ENCODE data around the gene MRPL23. TPM values are rescaled to one million over a fixed set of nuclear protein-coding genes. Genes with fewer than 3 reads are reported as not detected.

The MRPL23 gene
- total and polyA plus RNA-seq, 2 of the 8 experiments (the other 6 are each of a cell fraction or from before 2014, with no cell fraction given), result 86.4 to 244 TPM

- DNase-seq (ENCODE audit: low read depth in 1 of 2, low spot score in 2 of 2) (no peak), FAIRE-seq (no peak)
- Histone ChIP-seq H2BK12ac (ENCODE audit: low read depth, low read length) (no peak overlapping the region), H3K4me1 (replicated peaks in 1 of 4; ENCODE audit: control insufficient read depth in 3 of 4, insufficient read depth in 4 of 4, low read length in 3 of 4) (no peaks in the 10 kb centered on the region), H3K23me2 (ENCODE audit: low read depth, low read length) (no peaks in the 10 kb centered on the region), H2AK5ac (ENCODE audit: low read depth, low read length) (no peak overlapping the region), H3K79me1 (ENCODE audit: low read depth, low read length) (no peaks in the 10 kb centered on the region), H3K4me2 (ENCODE audit: insufficient read depth in 1 of 2, low read depth in 2 of 2, low read length in 2 of 2) (no peak overlapping the region), H3K18ac (ENCODE audit: extremely low read depth, low read length) (no peak overlapping the region), H3K36me3 (ENCODE audit: control insufficient read depth in 2 of 4, insufficient read depth in 4 of 4, low read length in 3 of 4) (no peaks in the 10 kb centered on the region), H4K5ac (ENCODE audit: insufficient read length, low read depth, low read length) (no peak overlapping the region), H3K79me2 (ENCODE audit: control insufficient read depth in 1 of 2, insufficient read depth in 2 of 2, low read length in 2 of 2) (no peaks in the 10 kb centered on the region), H3K4me3 (ENCODE audit: extremely low read depth in 1 of 4, insufficient read depth in 2 of 4, low read depth in 3 of 4, low read length in 4 of 4) (no peak overlapping the region), H3K9me3 (ENCODE audit: insufficient read depth in 2 of 2, low read depth in 1 of 2, low read length in 1 of 2) (no peaks in the 10 kb centered on the region), H2BK5ac (ENCODE audit: low read depth, low read length) (no peak overlapping the region), H4K91ac (replicated peaks; ENCODE audit: insufficient read length, low read length) (no peak overlapping the region), H2BK120ac (replicated peaks; ENCODE audit: low read depth, low read length) (no peak overlapping the region), H3K27me3 (replicated peaks in 1 of 4; ENCODE audit: control insufficient read depth in 3 of 4, extremely low read depth in 1 of 4, insufficient read depth in 3 of 4, low read length in 3 of 4) (no peaks in the 10 kb centered on the region), H4K8ac (ENCODE audit: extremely low read depth, insufficient read depth, low read length) (no peak overlapping the region), H3K14ac (ENCODE audit: insufficient read length) (no peak overlapping the region), H2AFZ (ENCODE audit: low read length) (no peak overlapping the region), H3K56ac (replicated peaks; ENCODE audit: insufficient read length, low read depth, low read length) (no peak overlapping the region), H2BK15ac (ENCODE audit: low read length) (no peak overlapping the region), H2BK20ac (ENCODE audit: low read length) (no peak overlapping the region), H3K27ac (ENCODE audit: low read depth, low read length) (no peak overlapping the region), H4K20me1 (replicated peaks in 1 of 2; ENCODE audit: control insufficient read depth in 1 of 2, insufficient read depth in 2 of 2, low read length in 2 of 2) (no peaks in the 10 kb centered on the region), H3K4ac (replicated peaks; ENCODE audit: insufficient read length, low read depth, low read length) (no peak overlapping the region), H3K9ac (replicated peaks in 1 of 4; ENCODE audit: extremely low read depth in 1 of 4, low read depth in 3 of 4, low read length in 3 of 4) (no peak overlapping the region), H3K23ac (ENCODE audit: insufficient read length) (no peak overlapping the region)
- POLR2A ChIA-PET (ENCODE audit: partially characterized antibody), result no interaction called here
- TF ChIP-seq NANOG (IDR thresholded peaks at IDR 0.05; ENCODE audit: insufficient read depth, low read depth, low read length, poor library complexity, severe bottlenecking), result no peak
- CTCF ChIA-PET (ENCODE audit: partially characterized antibody), result interaction anchor here (0.6 to 4.8 kb wide), 12 partner anchors 22 to 292 kb away, joined by 3 to 30 read pairs (median 4); no protein-coding TSS in a partner anchor
- no CpG with 5 or more reads among the region's 42 CpGs for WGBS, 2 experiments (ENCODE audit: extremely low coverage in 1 of 2, insufficient coverage in 1 of 2, insufficient read length in 1 of 2, insufficient replicate concordance in 2 of 2, low coverage in 1 of 2, low lambda C conversion rate in 2 of 2, missing lambda C conversion rate in 1 of 2)
These were observed 55.1 kb downstream of the MRPL23 start for GRCh38 chr11:2002042-2002776.

Data from H1 (cell line).